ENCODE measurements around the gene CNTNAP2. TPM values are rescaled to one million over a fixed set of nuclear protein-coding genes. Genes with fewer than 3 reads are reported as not detected.

CNTNAP2 gene
- total RNA-seq, 1 donor from 2014 or later, result under 0.01 TPM

- no peak for DNase-seq (ENCODE audit: extremely low read depth, low read depth, low spot score)
Observed at GRCh38 chr7:148135997-148136396, 2019.4 kb downstream of the CNTNAP2 start.

DNA sequence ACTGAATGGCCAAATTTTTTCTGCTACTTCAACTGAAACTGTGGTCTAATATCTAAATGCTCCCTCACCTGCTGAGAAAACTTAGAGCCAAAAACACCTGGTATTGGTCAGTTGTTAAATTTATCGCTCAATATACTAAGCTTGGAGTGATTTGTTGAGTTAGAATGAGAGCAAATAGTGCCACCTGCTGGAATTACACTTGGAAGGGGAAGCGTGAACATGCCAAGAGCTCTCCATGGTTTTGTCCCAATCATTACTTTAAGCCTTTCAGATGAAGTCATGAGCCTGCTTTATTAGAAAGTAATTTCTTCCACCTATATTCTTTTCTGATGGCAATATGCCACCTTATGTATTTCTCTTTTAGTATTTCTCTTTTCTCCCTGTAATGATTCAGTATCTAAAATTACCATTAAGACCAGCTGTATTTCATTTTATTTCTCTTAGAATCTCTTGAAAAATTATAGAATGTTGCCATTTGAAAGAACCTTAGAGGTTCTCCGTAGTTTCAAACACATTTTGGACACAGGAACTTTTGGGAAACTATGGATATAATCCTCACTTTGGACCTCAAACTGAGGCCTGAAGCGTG lies 2026.2 kb downstream of the CNTNAP2 start:
- DNase-seq (ENCODE audit: extremely low read depth, low read depth, low spot score), result no peak

DNA sequence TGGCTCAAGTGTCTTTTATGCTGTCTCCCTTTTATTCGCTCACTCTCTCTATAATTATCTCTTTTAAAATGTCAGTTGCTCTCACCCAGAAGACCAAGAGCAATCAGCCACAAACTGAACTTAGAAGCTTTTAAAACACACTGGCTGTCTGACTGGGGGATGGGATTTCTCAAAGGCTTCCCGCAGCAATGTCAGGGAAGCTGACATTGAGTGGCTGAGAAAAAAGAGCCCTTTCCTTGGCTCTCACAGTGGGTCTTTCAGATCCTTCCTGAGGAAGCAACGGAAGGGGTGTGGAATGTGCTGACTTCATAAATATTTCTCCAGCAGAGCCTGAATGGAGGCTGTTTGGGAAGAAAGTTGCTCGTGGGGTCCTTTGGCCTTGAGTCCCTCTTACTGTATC lies 2028.2 kb downstream of the CNTNAP2 start:
- DNase-seq (ENCODE audit: extremely low read depth, low read depth, low spot score), result no peak

GRCh38 chr7:148146346-148146745 lies 2029.7 kb downstream of the CNTNAP2 start:
- no peak for DNase-seq (ENCODE audit: extremely low read depth, low read depth, low spot score)

DNA sequence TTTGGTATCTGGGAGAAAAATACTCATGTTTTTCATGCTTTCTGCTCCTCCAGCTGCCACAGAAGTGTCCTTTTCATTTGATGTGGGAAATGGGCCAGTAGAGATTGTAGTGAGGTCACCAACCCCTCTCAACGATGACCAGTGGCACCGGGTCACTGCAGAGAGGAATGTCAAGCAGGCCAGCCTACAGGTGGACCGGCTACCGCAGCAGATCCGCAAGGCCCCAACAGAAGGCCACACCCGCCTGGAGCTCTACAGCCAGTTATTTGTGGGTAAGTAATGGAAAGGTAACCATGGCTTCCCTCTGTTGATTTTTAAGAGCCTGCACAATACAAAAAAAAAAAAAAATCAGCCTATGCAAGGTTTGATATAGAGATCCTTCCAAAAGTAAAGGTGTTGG lies 2030.8 kb downstream of the CNTNAP2 start:
- DNase-seq (ENCODE audit: extremely low read depth, low read depth, low spot score), result no peak

GRCh38 chr7:148148456-148148855 lies 2031.9 kb downstream of the CNTNAP2 start:
- no peak for DNase-seq (ENCODE audit: extremely low read depth, low read depth, low spot score)

DNA sequence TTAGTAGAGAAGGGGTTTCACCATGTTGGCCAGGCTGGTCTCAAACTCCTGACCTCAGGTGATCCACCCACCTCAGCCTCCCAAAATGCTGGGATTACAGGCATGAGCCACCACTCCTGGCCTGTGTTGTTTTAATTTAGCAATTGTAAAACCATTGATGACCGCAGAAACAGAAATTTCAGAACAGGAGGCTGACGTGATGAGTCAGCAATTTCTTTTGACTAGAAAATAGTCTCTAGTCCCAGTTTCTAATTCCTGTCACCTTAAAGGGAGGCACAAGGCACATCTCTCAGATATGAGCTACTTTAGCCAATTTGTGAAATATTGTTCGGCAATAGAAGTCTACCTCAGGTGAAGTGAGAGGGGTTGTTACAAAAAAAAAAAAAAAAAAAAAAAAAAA lies 2033.1 kb downstream of the CNTNAP2 start:
- DNase-seq (ENCODE audit: extremely low read depth, low read depth, low spot score), result no peak

- DNase-seq (ENCODE audit: extremely low read depth, low read depth, low spot score), result no peak
Observed at GRCh38 chr7:148151778-148152177, 2035.2 kb downstream of the CNTNAP2 start.

DNA sequence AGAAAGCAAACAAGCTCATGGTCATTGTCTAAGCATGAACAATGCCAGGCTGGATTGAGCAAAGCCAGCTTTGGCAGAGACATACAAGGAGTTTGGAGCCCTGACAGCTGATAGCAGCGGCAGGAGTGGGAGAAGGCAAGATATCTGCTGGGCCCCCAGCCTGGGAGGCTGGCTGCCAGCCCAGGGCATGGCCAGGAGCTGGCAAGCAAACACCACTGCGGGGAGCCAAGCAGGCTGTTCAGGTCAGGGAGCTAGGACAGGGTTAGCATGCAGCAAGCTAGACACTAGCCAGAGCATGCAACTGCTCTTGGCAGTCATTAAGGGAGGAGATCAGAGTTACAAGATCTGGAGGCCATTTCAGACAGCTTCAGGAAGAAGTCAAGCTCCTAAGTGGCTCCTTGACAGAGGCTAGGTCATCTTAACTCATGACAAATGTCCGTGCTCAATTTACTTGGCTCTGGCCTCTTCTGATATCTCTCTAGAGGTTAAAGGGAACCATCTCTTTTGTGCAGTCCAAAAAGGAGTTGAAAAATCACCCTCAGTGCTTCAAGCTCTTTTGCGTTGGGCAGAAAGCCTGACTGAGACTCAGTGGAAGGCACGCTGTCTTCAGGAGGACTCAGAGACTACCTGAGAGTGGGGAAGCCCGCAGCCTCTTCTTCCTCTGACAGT lies 2037.1 kb downstream of the CNTNAP2 start:
- no peak for DNase-seq (ENCODE audit: extremely low read depth, low read depth, low spot score)

DNA sequence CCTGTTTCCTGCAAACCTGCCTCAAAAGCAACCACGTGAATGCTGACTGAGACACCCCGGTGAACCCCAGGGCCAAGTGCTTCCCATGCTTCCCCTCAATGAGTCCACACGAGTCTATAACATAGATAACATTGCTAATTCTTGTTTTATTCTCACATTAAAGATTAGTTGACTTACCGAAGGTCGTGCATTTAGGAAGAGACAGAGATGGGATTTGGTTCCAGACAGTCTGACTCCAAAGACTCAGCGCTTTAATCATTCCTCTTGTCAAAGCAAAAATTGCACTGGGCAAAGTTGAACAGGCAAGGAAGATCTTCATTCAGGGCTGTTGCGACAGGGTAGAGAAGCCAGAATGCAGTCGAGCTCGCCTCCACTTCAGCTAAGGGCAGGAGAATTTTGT lies 2038.4 kb downstream of the CNTNAP2 start:
- no peak for DNase-seq (ENCODE audit: extremely low read depth, low read depth, low spot score)

DNA sequence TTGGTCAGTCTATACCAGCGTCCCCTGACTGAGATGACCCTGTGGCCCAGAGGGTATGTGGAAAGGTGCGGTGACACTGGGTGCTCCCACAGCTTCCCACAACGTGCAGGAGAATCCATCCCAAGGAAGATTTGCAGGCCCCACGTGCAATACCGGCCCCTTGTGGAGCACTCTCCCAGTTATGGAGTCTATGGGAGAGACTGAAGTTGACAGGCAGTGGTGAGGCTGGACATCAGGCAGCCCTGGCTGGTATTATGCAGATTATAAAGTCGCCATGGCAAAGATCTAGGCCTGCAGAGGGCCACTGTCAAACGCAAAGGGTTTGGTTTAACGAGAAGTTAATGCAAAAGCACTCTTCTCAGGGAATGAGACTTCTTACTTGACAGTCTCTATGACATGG lies 2039.2 kb downstream of the CNTNAP2 start:
- no peak for DNase-seq (ENCODE audit: extremely low read depth, low read depth, low spot score)

- no peak for DNase-seq (ENCODE audit: extremely low read depth, low read depth, low spot score)
Observed at GRCh38 chr7:148156233-148156632, 2039.6 kb downstream of the CNTNAP2 start.

- no peak for DNase-seq (ENCODE audit: extremely low read depth, low read depth, low spot score)
Observed at GRCh38 chr7:148159331-148159730, 2042.7 kb downstream of the CNTNAP2 start.

GRCh38 chr7:148161776-148162175 lies 2045.2 kb downstream of the CNTNAP2 start:
- no peak for DNase-seq (ENCODE audit: extremely low read depth, low read depth, low spot score)

- no peak for DNase-seq (ENCODE audit: extremely low read depth, low read depth, low spot score)
Observed at GRCh38 chr7:148162808-148163207, 2046.2 kb downstream of the CNTNAP2 start.

DNA sequence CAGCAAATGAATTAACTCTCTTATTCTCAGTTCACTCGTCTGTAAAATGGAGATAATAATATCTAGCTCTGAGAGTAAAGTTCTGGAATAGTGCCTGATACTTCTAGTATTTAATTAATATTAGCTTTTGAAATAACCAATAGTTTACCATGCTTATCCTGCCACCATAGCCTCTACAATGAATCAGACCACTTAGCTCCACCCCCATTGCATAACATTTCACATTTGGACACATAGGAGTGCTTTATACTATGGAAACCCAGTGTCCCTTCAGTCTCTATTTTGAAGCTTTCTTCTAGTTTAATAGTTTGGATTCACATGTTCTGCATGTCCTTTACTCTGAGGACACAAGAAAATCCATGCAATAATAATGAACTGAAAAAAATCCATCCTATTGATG lies 2046.6 kb downstream of the CNTNAP2 start:
- no peak for DNase-seq (ENCODE audit: extremely low read depth, low read depth, low spot score)

DNA sequence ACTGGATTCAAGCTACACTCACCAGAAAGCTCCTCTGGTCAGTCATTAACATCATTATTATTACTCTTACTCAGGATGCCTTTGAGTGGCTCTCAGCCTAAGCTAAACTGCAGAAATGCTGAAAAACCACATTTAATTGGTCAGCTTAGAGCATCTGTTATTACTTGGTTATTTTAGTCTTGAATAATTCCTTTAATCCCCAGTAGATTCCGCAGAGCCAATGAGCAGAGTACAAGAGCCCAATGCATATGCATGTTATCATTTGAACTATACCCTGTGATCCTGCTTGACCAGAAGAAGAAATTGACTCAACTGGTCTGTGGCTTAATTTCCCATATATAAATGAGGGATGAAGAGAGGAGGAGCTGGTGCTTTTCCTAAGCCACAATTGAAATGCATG lies 2056.3 kb downstream of the CNTNAP2 start:
- DNase-seq (ENCODE audit: extremely low read depth, low read depth, low spot score), result no peak

DNA sequence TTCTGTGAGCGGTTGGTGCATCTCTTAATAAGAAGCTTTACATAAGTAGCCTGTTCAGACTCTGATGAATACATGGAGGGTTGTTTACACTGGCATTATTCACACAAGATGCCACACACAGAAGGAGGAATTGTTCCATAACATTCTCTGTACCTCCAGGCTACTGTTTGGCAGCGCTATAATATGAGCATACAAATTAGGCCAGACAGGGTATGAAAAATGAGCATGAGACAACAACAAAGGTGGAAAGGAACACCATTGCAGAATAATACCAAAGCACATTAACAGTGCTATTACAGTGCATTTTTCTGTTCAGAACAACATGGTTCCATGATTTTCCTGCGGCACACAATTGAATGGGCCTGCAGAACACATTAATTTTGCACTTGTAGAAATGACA lies 2056.8 kb downstream of the CNTNAP2 start:
- DNase-seq (ENCODE audit: extremely low read depth, low read depth, low spot score), result no peak

- DNase-seq (ENCODE audit: extremely low read depth, low read depth, low spot score), result no peak
Observed at GRCh38 chr7:148174376-148174775, 2057.8 kb downstream of the CNTNAP2 start.

- no peak for DNase-seq (ENCODE audit: extremely low read depth, low read depth, low spot score)
Observed at GRCh38 chr7:148175512-148175911, 2058.9 kb downstream of the CNTNAP2 start.

DNA sequence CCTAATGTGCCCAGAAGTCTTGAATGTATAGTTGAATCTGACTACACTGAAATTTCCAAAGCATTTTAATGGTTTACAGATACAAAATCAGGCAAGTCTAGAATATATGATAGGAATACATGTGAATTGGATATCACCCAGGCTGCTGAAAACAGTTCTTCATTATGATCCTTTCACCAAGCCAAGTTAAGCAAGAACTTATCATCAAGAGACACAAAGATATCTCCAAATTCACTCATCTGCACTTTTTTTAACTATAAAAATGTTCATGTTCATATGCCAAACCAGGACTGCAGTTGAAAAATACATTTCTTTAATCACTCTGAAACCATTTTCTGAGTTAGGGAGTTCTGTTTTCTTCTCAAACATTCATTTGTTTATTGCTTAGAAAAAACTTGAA lies 2061.4 kb downstream of the CNTNAP2 start:
- DNase-seq (ENCODE audit: extremely low read depth, low read depth, low spot score), result no peak

DNA sequence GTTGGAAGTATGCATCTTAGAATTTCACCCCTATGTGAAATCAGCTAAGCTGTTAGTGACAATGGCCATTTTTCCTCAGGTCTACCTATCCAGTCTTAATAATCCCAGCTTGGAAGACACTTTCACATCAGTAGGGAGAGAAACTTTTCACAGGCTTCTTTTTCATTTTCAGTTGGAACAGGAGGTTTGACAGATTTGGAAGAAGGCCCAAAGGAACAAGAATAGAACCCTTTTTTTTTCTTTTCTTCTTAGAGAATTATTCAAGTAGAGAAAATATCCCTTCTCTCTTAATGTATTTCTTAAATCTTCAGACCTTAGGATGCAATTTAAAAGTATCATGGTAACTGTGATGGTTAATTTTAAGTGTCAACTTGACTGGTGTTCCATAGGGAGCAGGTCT lies 2063.5 kb downstream of the CNTNAP2 start:
- DNase-seq (ENCODE audit: extremely low read depth, low read depth, low spot score), result no peak

DNA sequence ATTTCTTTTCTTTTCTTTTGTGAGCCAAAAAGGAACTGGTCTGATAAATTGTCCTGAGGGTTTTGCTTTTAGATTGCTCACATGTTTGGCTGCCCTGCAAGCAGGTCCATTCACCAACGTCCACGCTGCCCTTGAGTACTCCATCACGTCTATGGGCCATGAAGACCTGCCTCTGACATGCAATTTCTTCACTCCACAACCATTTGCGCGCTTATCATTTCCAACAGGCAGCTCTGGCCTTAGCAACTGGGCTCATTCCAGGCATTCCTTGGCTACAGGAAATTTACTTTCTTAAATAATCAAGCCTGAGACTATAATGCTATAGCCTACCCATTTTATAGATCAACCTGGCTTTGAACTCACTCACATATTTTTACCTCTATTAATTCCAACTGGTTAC lies 2065.7 kb downstream of the CNTNAP2 start:
- DNase-seq (ENCODE audit: extremely low read depth, low read depth, low spot score), result no peak

Data from glomerular endothelial cell (primary cell).